Camera-type eye (tissue), 1 donor: ENCODE results near the gene SNRPA. TPM values are rescaled to one million over a fixed set of nuclear protein-coding genes. Genes with fewer than 3 reads are reported as not detected.

Source experiments
- total RNA-seq: library from RNA; depleted of rRNA; stranded (reverse); fragments of >200 nt; gene quantifications from one replicate; pipeline ENCODE4 v1.2.3, GENCODE V29; 2014

SNRPA gene
- 25.6 TPM for total RNA-seq

GRCh38 chr19:40750874-40751537 is at the start of gene SNRPA:
Gene SNRPA (plus strand): TSS chr19:40751203. CDS start chr19:40751409, 206 bp downstream.

GRCh38 chr19:40716482-40717324 is 34.3 kb upstream of the SNRPA start, which contains the start of the genes COQ8B and ITPKC:
Gene COQ8B (minus strand): TSS chr19:40716886. CDS start chr19:40714632, 2,254 bp downstream.
Gene ITPKC (plus strand): TSS chr19:40717112. CDS start chr19:40717136, 24 bp downstream.

GRCh38 chr19:40750058-40750873 is 737 bp upstream of the SNRPA start, which contains the start of gene ACTMAP:
Gene ACTMAP (minus strand): TSS chr19:40750477. CDS start chr19:40749803, 674 bp downstream.

GRCh38 chr19:40774916-40775631 is 24.1 kb downstream of the SNRPA start, which contains the start of gene MIA:
Gene MIA (plus strand): TSS chr19:40775521. CDS start chr19:40775543, 22 bp downstream.

DNA sequence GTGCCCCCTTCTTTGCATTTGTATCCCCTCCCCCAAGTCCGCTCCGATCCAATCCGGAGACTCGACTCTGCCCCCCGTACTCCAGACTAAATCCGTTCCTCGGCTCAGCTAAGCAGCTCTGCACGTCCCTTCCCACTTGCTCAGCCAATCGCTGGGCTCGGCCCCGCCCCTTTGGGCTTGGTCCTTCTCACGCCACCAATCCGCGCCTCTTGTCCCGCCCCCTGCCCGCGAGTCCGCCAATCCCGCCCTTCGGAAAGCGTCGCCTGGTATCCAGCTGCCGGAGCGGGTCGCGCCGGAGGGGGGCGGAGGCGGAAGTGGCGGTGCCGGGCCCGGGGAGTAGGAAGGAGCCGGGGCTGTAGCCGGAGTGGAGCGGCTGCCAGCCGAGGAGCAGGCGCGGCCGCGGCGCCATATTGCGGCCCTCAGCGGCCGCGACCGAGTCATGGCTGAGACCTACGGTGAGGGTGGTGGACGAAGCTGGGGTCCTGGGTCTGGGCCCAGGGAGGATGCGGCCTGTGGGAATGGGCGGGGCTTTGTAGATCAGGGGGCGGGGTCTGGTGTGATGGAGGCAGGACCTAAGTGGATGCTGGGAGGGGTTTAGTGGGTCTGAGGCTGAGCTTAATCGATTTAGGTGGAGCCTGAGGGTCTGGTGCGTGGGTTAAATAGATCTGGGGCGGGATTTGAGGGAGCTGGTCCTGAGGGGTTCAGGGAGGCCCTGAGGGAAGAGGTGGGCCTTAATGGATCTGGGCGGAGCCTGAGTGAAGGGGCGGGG is 27.1 kb downstream of the SNRPA start, which contains the start of gene RAB4B:
Gene RAB4B, plus strand, starts transcription at position 311 of the 769 bp plus-strand sequence. Its CDS starts 129 bp downstream, at position 440.

GRCh38 chr19:40798683-40799557 is 47.9 kb downstream of the SNRPA start, which contains the start of gene EGLN2:
Gene EGLN2 (plus strand): TSS chr19:40799191. CDS start chr19:40800573, 1,382 bp downstream.

Other genes starting within 250 kb of the SNRPA start
- 11.7 TPM for gene SHKBP1, start 174.3 kb upstream of the SNRPA start, total RNA-seq
- gene LTBP4, start 149.8 kb upstream of the SNRPA start, total RNA-seq, result 220 TPM
- gene NUMBL, start 60.6 kb upstream of the SNRPA start, total RNA-seq, result 85.6 TPM
- 37.9 TPM for gene COQ8B, start 34.3 kb upstream of the SNRPA start, total RNA-seq
- 19.2 TPM for gene ITPKC, start 34.1 kb upstream of the SNRPA start, total RNA-seq
- gene ACTMAP, start 726 bp upstream of the SNRPA start, total RNA-seq, result 2.6 TPM
- 3.4 TPM for gene MIA, start 24.3 kb downstream of the SNRPA start, total RNA-seq
- 14.8 TPM for gene RAB4B, start 27.0 kb downstream of the SNRPA start, total RNA-seq
- gene EGLN2, start 48.0 kb downstream of the SNRPA start, total RNA-seq, result 53.7 TPM
- not detected for gene CYP2A6, start 99.2 kb downstream of the SNRPA start, total RNA-seq
- gene CYP2A7, start 131.0 kb downstream of the SNRPA start, total RNA-seq, result not detected
- gene CYP2B6, start 240.1 kb downstream of the SNRPA start, total RNA-seq, result not detected